Measurements from ENCODE around the gene ERAS. TPM values are rescaled to one million over a fixed set of nuclear protein-coding genes. Genes with fewer than 3 reads are reported as not detected.
"Not testable (repeated sequence)": the region's sequence is repeated elsewhere in the genome, so short reads cannot be mapped to it uniquely, and the experiment has no call there.

ERAS gene
- polyA plus RNA-seq, 6 donors from 2014 or later = 0.51 to 0.92 TPM; not detected in 4

DNA sequence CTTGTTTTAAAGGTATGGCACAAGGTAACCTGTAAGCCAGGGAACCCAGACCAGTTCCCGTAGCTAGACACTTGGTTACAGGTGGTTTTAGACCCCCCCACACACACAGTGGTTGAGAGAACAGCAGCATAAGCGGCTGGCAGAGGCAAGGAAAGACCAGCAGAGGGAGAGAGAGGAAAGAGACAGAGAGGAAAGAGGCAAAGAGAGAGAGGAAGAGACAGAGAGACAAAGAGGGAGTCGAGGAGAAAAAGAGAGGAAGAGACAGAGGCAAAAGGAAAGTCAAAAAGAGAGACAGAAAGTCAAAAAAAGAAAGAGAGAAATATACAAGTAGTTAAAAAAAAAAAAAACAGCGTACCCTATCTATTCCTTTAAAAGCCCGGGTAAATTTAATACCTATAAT, 28.6 kb downstream of the ERAS start:
- no peak for ATAC-seq (ENCODE audit: low read depth in 2 of 2)
- DNase-seq = no peak
- Mint-ChIP-seq H3K4me1 (peaks cover 0 to 7% (median 0%) of the 10 kb centered on the region in 3 donors), H3K27ac (no peak overlapping the region), H3K9me3 (peaks cover 0 to 12% (median 0%) of the 10 kb centered on the region in 7 donors), H3K27me3 (peaks cover 5 to 21% (median 16%) of the 10 kb centered on the region in 3 donors), H3K36me3 (peaks cover 0 to 8% of the 10 kb centered on the region in 2 donors), H3K4me3 (no peak overlapping the region)

GRCh38 chrX:48864210-48864609, 37.9 kb downstream of the ERAS start:
- no peak for DNase-seq
- Mint-ChIP-seq H3K27me3 (peaks cover 0 to 23% (median 0%) of the 10 kb centered on the region in 3 donors), H3K27ac (no peak overlapping the region), H3K4me1 (no peaks in the 10 kb centered on the region), H3K36me3 (no peaks in the 10 kb centered on the region), H3K9me3 (peaks cover 0 to 2% (median 0%) of the 10 kb centered on the region in 7 donors), H3K4me3 (no peak overlapping the region)
- ATAC-seq (ENCODE audit: low read depth in 2 of 2) = no peak

GRCh38 chrX:48872017-48872416, 45.7 kb downstream of the ERAS start:
- H3K27me3 Mint-ChIP-seq; H3K9me3 Mint-ChIP-seq; ATAC-seq (ENCODE audit: low read depth in 2 of 2); DNase-seq; H3K4me3 Mint-ChIP-seq; H3K4me1 Mint-ChIP-seq; H3K27ac Mint-ChIP-seq; H3K36me3 Mint-ChIP-seq: not testable (repeated sequence)

GRCh38 chrX:48876944-48877343, 50.6 kb downstream of the ERAS start:
- H3K27ac Mint-ChIP-seq; H3K27me3 Mint-ChIP-seq; H3K4me1 Mint-ChIP-seq; H3K9me3 Mint-ChIP-seq; DNase-seq; H3K36me3 Mint-ChIP-seq; H3K4me3 Mint-ChIP-seq; ATAC-seq (ENCODE audit: low read depth in 2 of 2): not testable (repeated sequence)

Other genes with a start within 250 kb of the ERAS start
- 10 to 100 TPM; 54.4 to 85.0 (median 61.3) TPM for gene WDR13, start 229.0 kb upstream of the ERAS start, polyA plus RNA-seq (ENCODE audit: low read depth in 6 of 6)
- 10 to 100 TPM; 12.7 to 27.8 (median 19.4) TPM for gene WAS, start 142.7 kb upstream of the ERAS start, polyA plus RNA-seq (ENCODE audit: low read depth in 6 of 6)
- 10 to 100 TPM in 3 of 6 donors, 1 to 10 TPM in 3; 6.6 to 13.3 (median 10.1) TPM for gene SUV39H1, start 129.8 kb upstream of the ERAS start, polyA plus RNA-seq (ENCODE audit: low read depth in 6 of 6)
- not detected for gene GLOD5, start 64.8 kb upstream of the ERAS start, polyA plus RNA-seq (ENCODE audit: low read depth in 6 of 6)
- gene GATA1, start 39.9 kb upstream of the ERAS start, polyA plus RNA-seq (ENCODE audit: low read depth in 6 of 6) = under 1 TPM in 2 of 6 donors, not detected in 4; 0.23 to 0.27 TPM
- gene HDAC6, start 24.4 kb upstream of the ERAS start, polyA plus RNA-seq (ENCODE audit: low read depth in 6 of 6) = 10 to 100 TPM; 11.9 to 26.6 (median 21.2) TPM
- under 1 TPM in 1 of 6 donors, not detected in 5; 0.57 TPM for gene PCSK1N, start 9.1 kb downstream of the ERAS start, polyA plus RNA-seq (ENCODE audit: low read depth in 6 of 6)
- gene TIMM17B, start 71.3 kb downstream of the ERAS start, polyA plus RNA-seq (ENCODE audit: low read depth in 6 of 6) = 10 to 100 TPM; 77.1 to 97.2 (median 86.4) TPM
- 100 to 1,000 TPM in 1 of 6 donors, 10 to 100 TPM in 5; 56.8 to 101 (median 83.6) TPM for gene PQBP1, start 71.4 kb downstream of the ERAS start, polyA plus RNA-seq (ENCODE audit: low read depth in 6 of 6)
- gene SLC35A2, start 85.1 kb downstream of the ERAS start, polyA plus RNA-seq (ENCODE audit: low read depth in 6 of 6) = 10 to 100 TPM in 3 of 6 donors, 1 to 10 TPM in 3; 8.5 to 11.6 (median 10.0) TPM
- 100 to 1,000 TPM; 202 to 489 (median 254) TPM for gene PIM2, start 92.5 kb downstream of the ERAS start, polyA plus RNA-seq (ENCODE audit: low read depth in 6 of 6)
- 10 to 100 TPM; 27.6 to 53.2 (median 39.1) TPM for gene OTUD5, start 131.1 kb downstream of the ERAS start, polyA plus RNA-seq (ENCODE audit: low read depth in 6 of 6)
- 1 to 10 TPM in 1 of 6 donors, under 1 TPM in 2, not detected in 3; 0.12 to 2.0 (median 0.18) TPM for gene KCND1, start 145.3 kb downstream of the ERAS start, polyA plus RNA-seq (ENCODE audit: low read depth in 6 of 6)
- gene GRIPAP1, start 175.8 kb downstream of the ERAS start, polyA plus RNA-seq (ENCODE audit: low read depth in 6 of 6) = 10 to 100 TPM in 5 of 6 donors, 1 to 10 TPM in 1; 9.3 to 26.8 (median 13.6) TPM
- 10 to 100 TPM in 1 of 6 donors, 1 to 10 TPM in 5; 4.5 to 11.4 (median 6.1) TPM for gene TFE3, start 216.8 kb downstream of the ERAS start, polyA plus RNA-seq (ENCODE audit: low read depth in 6 of 6)
- 1 to 10 TPM in 1 of 6 donors, under 1 TPM in 4, not detected in 1; 0.62 to 1.7 (median 0.79) TPM for gene CCDC120, start 232.5 kb downstream of the ERAS start, polyA plus RNA-seq (ENCODE audit: low read depth in 6 of 6)
- 10 to 100 TPM; 25.5 to 49.0 (median 38.8) TPM for gene PRAF2, start 247.5 kb downstream of the ERAS start, polyA plus RNA-seq (ENCODE audit: low read depth in 6 of 6)

Measured in naive B cell (primary cell).